ENCODE data around the gene NQO2.

NQO2 gene

GRCh38 chr6:2962636-2963035, 37.1 kb upstream of the NQO2 start:
- FAIRE-seq (no peak), DNase-seq (ENCODE audit: insufficient read length, low spot score) (no peak)
- TF ChIP-seq CTCF (IDR thresholded peaks at IDR 0.05; ENCODE audit: insufficient read depth, missing control alignments): no peak

GRCh38 chr6:2963756-2964155, 35.9 kb upstream of the NQO2 start:
- no peak for TF ChIP-seq CTCF (IDR thresholded peaks at IDR 0.05; ENCODE audit: insufficient read depth, missing control alignments)
- no peak for FAIRE-seq

GRCh38 chr6:2964793-2965505, 34.7 kb upstream of the NQO2 start:
- FAIRE-seq (no peak), DNase-seq (ENCODE audit: insufficient read length, low spot score) (no peak)
- no peak for TF ChIP-seq CTCF (IDR thresholded peaks at IDR 0.05; ENCODE audit: insufficient read depth, missing control alignments)

More at GRCh38 chr6:2963756-2964155, 35.9 kb upstream of the NQO2 start:
- DNase-seq (ENCODE audit: insufficient read length, low spot score): no peak

- no peak for TF ChIP-seq CTCF (IDR thresholded peaks at IDR 0.05; ENCODE audit: insufficient read depth, missing control alignments)
- FAIRE-seq (no peak), DNase-seq (ENCODE audit: insufficient read length, low spot score) (no peak)
Observed at GRCh38 chr6:2966347-2966746, 33.3 kb upstream of the NQO2 start.

- TF ChIP-seq CTCF (IDR thresholded peaks at IDR 0.05; ENCODE audit: insufficient read depth, missing control alignments): no peak
- DNase-seq (ENCODE audit: insufficient read length, low spot score) (no peak), FAIRE-seq (no peak)
Observed at GRCh38 chr6:2967936-2968335, 31.8 kb upstream of the NQO2 start.

- DNase-seq (ENCODE audit: insufficient read length, low spot score) (no peak), FAIRE-seq (no peak)
- TF ChIP-seq CTCF (IDR thresholded peaks at IDR 0.05; ENCODE audit: insufficient read depth, missing control alignments): no peak
Observed at GRCh38 chr6:2968600-2969135, 31.0 kb upstream of the NQO2 start.

- FAIRE-seq: no peak
- TF ChIP-seq CTCF (IDR thresholded peaks at IDR 0.05; ENCODE audit: insufficient read depth, missing control alignments): no peak
- no peak for DNase-seq (ENCODE audit: insufficient read length, low spot score)
Observed at GRCh38 chr6:2969549-2969948, 30.1 kb upstream of the NQO2 start.
